ENCODE data around the gene CCDC71L. TPM values are rescaled to one million over a fixed set of nuclear protein-coding genes. Genes with fewer than 3 reads are reported as not detected.
A peak's percentile ranks its signal among the peaks of the same experiment; 100 is the strongest.

CCDC71L gene
- polyA plus RNA-seq, 3 donors, result 2.9 to 5.1 (median 3.5) TPM

- no peaks in the 10 kb centered on the region for H3K36me3 ChIP-seq (replicated peaks in 1 of 2; ENCODE audit: control insufficient read depth in 1 of 2, insufficient read depth in 2 of 2, low read length in 2 of 2)
- H3K36me3 Mint-ChIP-seq, result no peaks in the 10 kb centered on the region
- no peak overlapping the region for H3K4me3 ChIP-seq (replicated peaks in 1 of 3; ENCODE audit: low read depth in 2 of 3, low read length in 3 of 3)
- intact Hi-C loops (cut with micrococcal nuclease), result no loop called here
- H2AFZ ChIP-seq (ENCODE audit: insufficient read depth, low read depth, low read length, poor library complexity, severe bottlenecking), result no peak overlapping the region
- no peak overlapping the region for H3K9ac ChIP-seq (ENCODE audit: insufficient read depth, low read length, poor library complexity, severe bottlenecking)
- H3K9me3 Mint-ChIP-seq, result peaks cover 4 to 14% (median 8%) of the 10 kb centered on the region in 7 donors
- H3K27me3 Mint-ChIP-seq (ENCODE audit: low read depth in 3 of 3), result no peaks in the 10 kb centered on the region
- no peaks in the 10 kb centered on the region for H3K4me1 Mint-ChIP-seq
- no peak overlapping the region for H3K4me2 ChIP-seq (replicated peaks; ENCODE audit: extremely low read depth, low read length, poor library complexity, severe bottlenecking)
- no peaks in the 10 kb centered on the region for H4K20me1 ChIP-seq (ENCODE audit: insufficient read depth, low read length)
- no peak overlapping the region for H3K27ac ChIP-seq (ENCODE audit: low read depth in 1 of 2, low read length in 2 of 2)
- no peak overlapping the region for H3K27ac Mint-ChIP-seq
- DNase-seq, result no peak
- peaks cover 0 to 1% of the 10 kb centered on the region in 2 donors for H3K9me3 ChIP-seq (replicated peaks in 1 of 2; ENCODE audit: control insufficient read depth in 1 of 2, insufficient read depth in 1 of 2, low read length in 2 of 2)
- no peaks in the 10 kb centered on the region for H3K27me3 ChIP-seq (ENCODE audit: control insufficient read depth in 2 of 2, insufficient read depth in 2 of 2, low read length in 2 of 2)
- no peaks in the 10 kb centered on the region for H3K79me2 ChIP-seq (ENCODE audit: insufficient read depth, low read length)
- no peak for TF ChIP-seq CTCF (IDR thresholded peaks at IDR 0.05)
- no peaks in the 10 kb centered on the region for H3K4me1 ChIP-seq (ENCODE audit: control insufficient read depth in 1 of 2, insufficient read depth in 2 of 2, low read length in 2 of 2)
- H3K4me3 Mint-ChIP-seq, result no peak overlapping the region
Measured at GRCh38 chr7:106616708-106617051, 44.3 kb downstream of the CCDC71L start.

GRCh38 chr7:106615808-106616707 lies 44.9 kb downstream of the CCDC71L start:
- H3K27me3 ChIP-seq (ENCODE audit: control insufficient read depth in 2 of 2, insufficient read depth in 2 of 2, low read length in 2 of 2), result no peaks in the 10 kb centered on the region
- no peak overlapping the region for H3K4me2 ChIP-seq (replicated peaks; ENCODE audit: extremely low read depth, low read length, poor library complexity, severe bottlenecking)
- H4K20me1 ChIP-seq (ENCODE audit: insufficient read depth, low read length), result no peaks in the 10 kb centered on the region
- Mint-ChIP-seq H3K27me3 (ENCODE audit: low read depth in 3 of 3) (no peaks in the 10 kb centered on the region), H3K36me3 (no peaks in the 10 kb centered on the region), H3K4me1 (no peaks in the 10 kb centered on the region), H3K4me3 (no peak overlapping the region), H3K9me3 (peaks cover 3 to 12% (median 6%) of the 10 kb centered on the region in 7 donors), H3K27ac (peak overlapping the region in 1 of 7 donors; percentile 17)
- H3K9me3 ChIP-seq (replicated peaks in 1 of 2; ENCODE audit: control insufficient read depth in 1 of 2, insufficient read depth in 1 of 2, low read length in 2 of 2), result no peaks in the 10 kb centered on the region
- no CpG with 5 or more reads among the region's 3 CpGs for WGBS (ENCODE audit: insufficient coverage)
- H3K27ac ChIP-seq (ENCODE audit: low read depth in 1 of 2, low read length in 2 of 2), result no peak overlapping the region
- DNase-seq, result no peak
- H3K9ac ChIP-seq (ENCODE audit: insufficient read depth, low read length, poor library complexity, severe bottlenecking), result no peak overlapping the region
- H3K4me1 ChIP-seq (ENCODE audit: control insufficient read depth in 1 of 2, insufficient read depth in 2 of 2, low read length in 2 of 2), result no peaks in the 10 kb centered on the region
- no peaks in the 10 kb centered on the region for H3K36me3 ChIP-seq (replicated peaks in 1 of 2; ENCODE audit: control insufficient read depth in 1 of 2, insufficient read depth in 2 of 2, low read length in 2 of 2)
- intact Hi-C loops (cut with micrococcal nuclease), result no loop called here
- H2AFZ ChIP-seq (ENCODE audit: insufficient read depth, low read depth, low read length, poor library complexity, severe bottlenecking), result no peak overlapping the region
- TF ChIP-seq CTCF (IDR thresholded peaks at IDR 0.05), result no peak
- H3K4me3 ChIP-seq (replicated peaks in 1 of 3; ENCODE audit: low read depth in 2 of 3, low read length in 3 of 3), result no peak overlapping the region
- H3K79me2 ChIP-seq (ENCODE audit: insufficient read depth, low read length), result no peaks in the 10 kb centered on the region
